ENCODE measurements around the gene RTL1. TPM values are rescaled to one million over a fixed set of nuclear protein-coding genes. Genes with fewer than 3 reads are reported as not detected.

RTL1 gene
- total RNA-seq, 1 experiment from 2014 or later = not detected

DNA sequence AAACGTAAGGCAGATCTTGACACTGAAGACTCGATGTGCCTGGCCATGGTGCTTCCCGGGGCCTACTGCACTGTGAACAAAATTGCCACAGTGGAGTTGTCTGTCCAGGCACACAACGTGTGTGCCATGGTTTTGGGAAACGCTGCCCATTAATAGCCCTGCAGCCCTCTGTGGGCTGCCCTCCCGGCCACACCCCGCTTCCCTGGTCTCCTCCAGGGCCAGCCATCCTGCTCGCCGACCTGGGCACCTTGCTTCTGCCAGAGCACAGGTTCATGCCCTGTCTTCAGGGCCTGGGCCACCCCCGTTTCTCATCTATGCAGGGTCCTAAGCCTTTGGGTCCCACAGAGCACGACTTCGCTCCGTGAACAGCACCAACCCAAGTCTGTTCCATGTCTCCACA is 58.7 kb downstream of the RTL1 start:
- Histone ChIP-seq H3K9me3 (ENCODE audit: low read length) (no peaks in the 10 kb centered on the region), H4K20me1 (ENCODE audit: low read length) (no peaks in the 10 kb centered on the region), H3K27ac (ENCODE audit: low read length) (no peak overlapping the region), H3K4me2 (ENCODE audit: low read length) (no peak overlapping the region), H2AFZ (ENCODE audit: low read length) (no peak overlapping the region), H3K4me3 (ENCODE audit: low read length) (no peak overlapping the region), H3K4me1 (ENCODE audit: insufficient read depth, low read length) (peaks cover 10% of the 10 kb centered on the region), H3K79me2 (ENCODE audit: low read length) (no peaks in the 10 kb centered on the region), H3K36me3 (ENCODE audit: low read depth, low read length) (no peaks in the 10 kb centered on the region), H3K27me3 (ENCODE audit: low read length) (no peaks in the 10 kb centered on the region), H3F3A (ENCODE audit: low read length, unreplicated experiment) (no peaks in the 10 kb centered on the region), H3K9me2 (replicated peaks; ENCODE audit: low read length) (no peaks in the 10 kb centered on the region), H3K9ac (ENCODE audit: low read length) (no peak overlapping the region)
- ChIA-PET CTCF (no interaction called here), POLR2A (ENCODE audit: unreplicated experiment) (no interaction called here)
- DNase-seq (no peak), ATAC-seq (no peak)
- intact Hi-C loops (cut with micrococcal nuclease) = no loop called here
- no TSS peak for BruUV-seq (replicated peaks)
- no peak for TF ChIP-seq EZH2phosphoT487 (IDR thresholded peaks at IDR 0.05; ENCODE audit: borderline replicate concordance, low read length)
- no peak for TF ChIP-seq CTCF (conservative IDR thresholded peaks at IDR 0.05; ENCODE audit: low read depth, low read length)
- TF ChIP-seq EZH2 (IDR thresholded peaks at IDR 0.05; ENCODE audit: low read length, unreplicated experiment) = no peak

- Histone ChIP-seq H3K27ac (ENCODE audit: low read length) (no peak overlapping the region), H3K9me2 (replicated peaks; ENCODE audit: low read length) (no peaks in the 10 kb centered on the region), H2AFZ (ENCODE audit: low read length) (no peak overlapping the region), H3K4me1 (ENCODE audit: insufficient read depth, low read length) (peaks cover 6% of the 10 kb centered on the region), H3F3A (ENCODE audit: low read length, unreplicated experiment) (no peaks in the 10 kb centered on the region), H3K27me3 (ENCODE audit: low read length) (no peaks in the 10 kb centered on the region), H4K20me1 (ENCODE audit: low read length) (no peaks in the 10 kb centered on the region), H3K9me3 (ENCODE audit: low read length) (no peaks in the 10 kb centered on the region), H3K4me3 (ENCODE audit: low read length) (no peak overlapping the region), H3K9ac (ENCODE audit: low read length) (no peak overlapping the region), H3K4me2 (ENCODE audit: low read length) (no peak overlapping the region), H3K79me2 (ENCODE audit: low read length) (no peaks in the 10 kb centered on the region), H3K36me3 (ENCODE audit: low read depth, low read length) (no peaks in the 10 kb centered on the region)
- intact Hi-C loops (cut with micrococcal nuclease) = no loop called here
- ATAC-seq = no peak
- DNase-seq = no peak
- POLR2A ChIA-PET (ENCODE audit: unreplicated experiment) = no interaction called here
- BruUV-seq (replicated peaks) = no TSS peak
- CTCF ChIA-PET = no interaction called here
- TF ChIP-seq EZH2 (IDR thresholded peaks at IDR 0.05; ENCODE audit: low read length, unreplicated experiment) (no peak), CTCF (conservative IDR thresholded peaks at IDR 0.05; ENCODE audit: low read depth, low read length) (no peak), EZH2phosphoT487 (IDR thresholded peaks at IDR 0.05; ENCODE audit: borderline replicate concordance, low read length) (no peak)
These were observed 59.1 kb downstream of the RTL1 start for GRCh38 chr14:100844421-100844820.

GRCh38 chr14:100844082-100844408 is 59.5 kb downstream of the RTL1 start:
- POLR2A ChIA-PET (ENCODE audit: unreplicated experiment) = no interaction called here
- Histone ChIP-seq H3K9ac (ENCODE audit: low read length) (no peak overlapping the region), H2AFZ (ENCODE audit: low read length) (no peak overlapping the region), H3K79me2 (ENCODE audit: low read length) (no peaks in the 10 kb centered on the region), H3K36me3 (ENCODE audit: low read depth, low read length) (no peaks in the 10 kb centered on the region), H3F3A (ENCODE audit: low read length, unreplicated experiment) (no peaks in the 10 kb centered on the region), H3K4me1 (ENCODE audit: insufficient read depth, low read length) (peaks cover 2% of the 10 kb centered on the region), H3K27me3 (ENCODE audit: low read length) (no peaks in the 10 kb centered on the region), H3K9me3 (ENCODE audit: low read length) (no peaks in the 10 kb centered on the region), H3K9me2 (replicated peaks; ENCODE audit: low read length) (no peaks in the 10 kb centered on the region), H3K27ac (ENCODE audit: low read length) (no peak overlapping the region), H3K4me3 (ENCODE audit: low read length) (no peak overlapping the region), H3K4me2 (ENCODE audit: low read length) (no peak overlapping the region), H4K20me1 (ENCODE audit: low read length) (no peaks in the 10 kb centered on the region)
- DNase-seq (no peak), ATAC-seq (no peak)
- intact Hi-C loops (cut with micrococcal nuclease) = no loop called here
- CTCF ChIA-PET = no interaction called here
- no peak for TF ChIP-seq EZH2 (IDR thresholded peaks at IDR 0.05; ENCODE audit: low read length, unreplicated experiment)
- no peak for TF ChIP-seq EZH2phosphoT487 (IDR thresholded peaks at IDR 0.05; ENCODE audit: borderline replicate concordance, low read length)
- no peak for TF ChIP-seq CTCF (conservative IDR thresholded peaks at IDR 0.05; ENCODE audit: low read depth, low read length)
- BruUV-seq (replicated peaks) = no TSS peak

All from PC-3 (cell line).